A673 (cell line): ENCODE data around the gene LIMA1. TPM values are rescaled to one million over a fixed set of nuclear protein-coding genes. Genes with fewer than 3 reads are reported as not detected.

Experiments used
- BruUV-seq: library from RNA; stranded (reverse); fragments of 400-500 nt; replicated peaks from 2 replicates; lab custom pipeline; 2021; lab: Mats Ljungman, UMichigan
- CTCF ChIA-PET: fragments of 300-600 bp; sonication (Branson Sonifier 250); formaldehyde crosslinking; loops from one replicate; lab custom pipeline; 2022; ENCODE audit warnings: antibody characterized with exemption; lab: Charles Lee
- POLR2A ChIA-PET: fragments of 300-600 bp; sonication (Branson Sonifier 250); formaldehyde crosslinking; loops from one replicate; lab custom pipeline; 2022; ENCODE audit warnings: antibody characterized with exemption; ENCODE audit not compliant: low non-redundant PET; lab: Charles Lee
- DNase-seq: peaks from one replicate; pipeline ENCODE4 v3.0.0-alpha.2; 2015; ENCODE audit warnings: low spot score
- H3K27ac ChIP-seq: fragments of 200-600 bp; sonication (generic); 2 replicates; pipeline ENCODE4 v1.5.1; 2016; ENCODE audit warnings: mixed run types, low read depth, mild to moderate bottlenecking, mixed read lengths, antibody characterized with exemption, low read length; ENCODE audit not compliant: poor library complexity, severe bottlenecking
- H3K27me3 ChIP-seq: fragments of 200-600 bp; sonication (generic); replicated peaks from 2 replicates; pipeline ENCODE4 v1.6.1; 2017; ENCODE audit warnings: mixed run types, low read depth, mild to moderate bottlenecking, mixed read lengths, antibody characterized with exemption, low read length; ENCODE audit not compliant: insufficient read depth, poor library complexity
- H3K36me3 ChIP-seq: fragments of 200-600 bp; sonication (generic); 2 replicates; pipeline ENCODE4 v1.6.1; 2016; ENCODE audit warnings: mixed run types, mild to moderate bottlenecking, mixed read lengths, antibody characterized with exemption, low read length; ENCODE audit not compliant: insufficient read depth, poor library complexity, severe bottlenecking
- H3K4me1 ChIP-seq: fragments of 200-600 bp; sonication (generic); 2 replicates; pipeline ENCODE4 v1.6.1; 2017; ENCODE audit warnings: mixed run types, mild to moderate bottlenecking, mixed read lengths, antibody characterized with exemption, low read length; ENCODE audit not compliant: insufficient read depth, poor library complexity, severe bottlenecking
- H3K4me3 ChIP-seq: fragments of 200-600 bp; sonication (generic); 2 replicates; pipeline ENCODE4 v1.5.1; 2016; ENCODE audit warnings: low read depth, mixed run types, mild to moderate bottlenecking, mixed read lengths, low read length; ENCODE audit not compliant: poor library complexity, severe bottlenecking
- H3K9me3 ChIP-seq: fragments of 200-600 bp; sonication (generic); 2 replicates; pipeline ENCODE4 v1.6.1; 2016; ENCODE audit warnings: mixed run types, low read depth, mild to moderate bottlenecking, mixed read lengths, antibody characterized with exemption, low read length; ENCODE audit not compliant: poor library complexity, severe bottlenecking
- EZH2 ChIP-seq: fragments of 200-600 bp; sonication (generic); IDR thresholded peaks from 2 replicates; pipeline ENCODE4 v1.6.1; 2017; ENCODE audit warnings: borderline replicate concordance, low read depth, mild to moderate bottlenecking, mixed read lengths, antibody characterized with exemption, low read length; ENCODE audit not compliant: poor library complexity, severe bottlenecking
- intact Hi-C: fragments of 100-400 bp; cut with micrococcal nuclease; formaldehyde crosslinking; loops from one replicate; pipeline ENCODE4 v1.10.0; 2022; ENCODE audit not compliant: unreplicated experiment
- total RNA-seq: library from RNA; stranded (reverse); gene quantifications from 2 replicates; pipeline ENCODE4 v1.2.3, GENCODE V29; 2021
- TF ChIP-seq, protein P1 (sequence below): fragments of 300-800, 200-600 bp; sonication (generic); conservative IDR thresholded peaks from 2 replicates; pipeline ENCODE4 v1.5.1; 2017; ENCODE audit warnings: low read depth, mild to moderate bottlenecking, antibody characterized with exemption, low read length, moderate library complexity, mixed read lengths

LIMA1 gene
- total RNA-seq, 1 experiment from 2014 or later: 77.6 TPM

DNA sequence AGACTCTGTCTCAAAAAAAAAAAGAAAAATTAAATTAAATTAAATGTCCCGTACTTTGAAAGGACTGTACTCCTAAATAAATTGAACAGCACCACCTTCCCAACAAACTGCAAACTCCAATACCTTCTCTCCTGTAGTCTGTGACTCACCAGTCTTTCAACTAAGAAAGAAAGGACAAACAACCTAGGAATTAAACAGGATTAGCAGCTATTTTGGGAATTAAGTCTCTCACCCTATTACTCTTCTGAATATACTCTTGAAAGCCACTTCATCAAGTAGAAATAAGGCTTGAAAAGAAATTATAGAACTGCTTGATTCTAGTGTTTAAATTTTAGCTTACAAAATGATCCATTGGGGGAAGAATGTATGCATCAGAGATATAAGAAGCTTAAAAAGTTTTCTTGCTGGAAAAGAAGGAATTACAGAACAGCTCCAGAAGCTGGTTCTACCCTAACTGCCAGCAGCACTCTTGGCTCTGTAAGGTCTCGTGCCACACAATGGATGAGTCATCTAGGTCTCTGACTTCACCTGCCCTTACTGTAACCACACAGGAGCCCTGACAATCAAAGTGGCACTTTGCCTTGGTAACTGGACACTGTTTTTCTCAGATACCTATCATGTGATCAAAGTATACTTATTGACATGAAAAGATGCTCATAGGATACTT, 59.2 kb downstream of the LIMA1 start:
- CTCF ChIA-PET: interaction anchor here (0.6 to 0.7 kb wide), 3 partner anchors 8 to 184 kb away, joined by 4 to 5 read pairs (median 5); no protein-coding TSS in a partner anchor
- DNase-seq: peak; percentile 30
- TF ChIP-seq, protein P1, sequence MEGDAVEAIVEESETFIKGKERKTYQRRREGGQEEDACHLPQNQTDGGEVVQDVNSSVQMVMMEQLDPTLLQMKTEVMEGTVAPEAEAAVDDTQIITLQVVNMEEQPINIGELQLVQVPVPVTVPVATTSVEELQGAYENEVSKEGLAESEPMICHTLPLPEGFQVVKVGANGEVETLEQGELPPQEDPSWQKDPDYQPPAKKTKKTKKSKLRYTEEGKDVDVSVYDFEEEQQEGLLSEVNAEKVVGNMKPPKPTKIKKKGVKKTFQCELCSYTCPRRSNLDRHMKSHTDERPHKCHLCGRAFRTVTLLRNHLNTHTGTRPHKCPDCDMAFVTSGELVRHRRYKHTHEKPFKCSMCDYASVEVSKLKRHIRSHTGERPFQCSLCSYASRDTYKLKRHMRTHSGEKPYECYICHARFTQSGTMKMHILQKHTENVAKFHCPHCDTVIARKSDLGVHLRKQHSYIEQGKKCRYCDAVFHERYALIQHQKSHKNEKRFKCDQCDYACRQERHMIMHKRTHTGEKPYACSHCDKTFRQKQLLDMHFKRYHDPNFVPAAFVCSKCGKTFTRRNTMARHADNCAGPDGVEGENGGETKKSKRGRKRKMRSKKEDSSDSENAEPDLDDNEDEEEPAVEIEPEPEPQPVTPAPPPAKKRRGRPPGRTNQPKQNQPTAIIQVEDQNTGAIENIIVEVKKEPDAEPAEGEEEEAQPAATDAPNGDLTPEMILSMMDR: no peak
- no peak for TF ChIP-seq EZH2
- intact Hi-C loops: loop anchor here (5.0 kb wide), 2 partner anchors 37 to 88 kb away; no protein-coding TSS in a partner anchor
- POLR2A ChIA-PET: no interaction called here
- H3K27ac ChIP-seq: peak overlapping the region; percentile 68
- no peaks in the 10 kb centered on the region for H3K27me3 ChIP-seq
- BruUV-seq: no TSS peak
- no peaks in the 10 kb centered on the region for H3K36me3 ChIP-seq
- H3K4me1 ChIP-seq: peaks cover 17% of the 10 kb centered on the region
- no peaks in the 10 kb centered on the region for H3K9me3 ChIP-seq
- H3K4me3 ChIP-seq: no peak overlapping the region

DNA sequence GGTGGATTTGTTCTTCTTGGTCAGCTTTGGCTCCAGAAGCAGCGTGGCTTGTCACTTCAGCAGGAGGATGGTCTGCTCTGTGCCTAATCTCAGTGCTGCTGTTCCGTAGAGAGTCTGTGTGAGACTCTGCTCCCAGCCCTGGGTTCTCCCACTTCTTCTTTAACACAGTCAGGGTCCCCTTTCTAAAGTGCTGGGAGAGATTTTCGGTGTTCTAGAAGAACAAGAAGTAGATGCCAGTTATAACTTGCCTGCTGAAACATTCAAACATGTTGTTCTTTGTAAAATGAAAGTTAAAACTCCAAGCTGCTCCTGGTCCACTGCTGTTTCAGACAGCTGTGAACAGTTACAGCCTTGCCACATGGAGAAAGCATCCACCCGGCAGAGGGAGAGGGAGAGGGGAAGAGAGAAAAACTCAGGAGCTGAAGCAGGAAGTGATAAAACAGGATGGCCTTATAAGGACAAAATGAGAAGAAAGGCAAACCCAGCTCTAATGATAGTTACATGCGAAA, 61.0 kb downstream of the LIMA1 start:
- H3K4me1 ChIP-seq: peaks cover 21% of the 10 kb centered on the region
- intact Hi-C loops: loop anchor here (5.0 kb wide), 2 partner anchors 35 to 90 kb away; no protein-coding TSS in a partner anchor

More for the DNA sequence above, 61.0 kb downstream of the LIMA1 start:
- ChIA-PET CTCF (interaction anchor here (0.9 kb wide), 1 partner anchor 92 kb away, joined by 8 read pairs; no protein-coding TSS in a partner anchor), POLR2A (interaction anchor here (0.5 to 0.7 kb wide), 6 partner anchors 10 to 316 kb away, joined by 3 to 18 read pairs (median 4); no protein-coding TSS in a partner anchor)
- H3K4me3 ChIP-seq: peak overlapping the region; percentile 58
- H3K36me3 ChIP-seq: no peaks in the 10 kb centered on the region
- peak; percentile 93 for DNase-seq
- peak overlapping the region; percentile 91 for H3K27ac ChIP-seq
- no peaks in the 10 kb centered on the region for H3K9me3 ChIP-seq
- no peaks in the 10 kb centered on the region for H3K27me3 ChIP-seq
- BruUV-seq: TSS peak; percentile 89
- TF ChIP-seq EZH2: no peak
- TF ChIP-seq, protein P1: no peak
